ENCODE results near the gene SPRYD4.
"Not testable (repeated sequence)": the region's sequence is repeated elsewhere in the genome, so short reads cannot be mapped to it uniquely, and the experiment has no call there.

Gene SPRYD4

GRCh38 chr12:56510786-56511185, 42.4 kb downstream of the SPRYD4 start:
- H3K27me3 ChIP-seq = no peaks in the 10 kb centered on the region
- H3K36me3 ChIP-seq = no peaks in the 10 kb centered on the region
- no peaks in the 10 kb centered on the region for H3K4me1 ChIP-seq
- no peak for TF ChIP-seq Cebpa-rat (IDR thresholded peaks at IDR 0.05)
- H3K4me2 ChIP-seq = no peak overlapping the region
- H3K4me3 ChIP-seq = no peak overlapping the region
- H4K20me1 ChIP-seq = no peaks in the 10 kb centered on the region
- no peak overlapping the region for H3K27ac ChIP-seq
- H3K9ac ChIP-seq = no peak overlapping the region
- H3K9me3 ChIP-seq (replicated peaks in 1 of 11) = no peaks in the 10 kb centered on the region

- not testable (repeated sequence) for H3K9me3 ChIP-seq (replicated peaks in 1 of 11); H3K36me3 ChIP-seq; H3K27ac ChIP-seq; H3K4me2 ChIP-seq; H3K4me3 ChIP-seq; H3K9ac ChIP-seq; H4K20me1 ChIP-seq; H3K27me3 ChIP-seq
- peaks cover 0 to 12% (median 7%) of the 10 kb centered on the region in 10 experiments; a peak in 11 of 20 replicates for H3K4me1 ChIP-seq
Observed at GRCh38 chr12:56514014-56514318, 45.6 kb downstream of the SPRYD4 start.

- H3K36me3 ChIP-seq = no peaks in the 10 kb centered on the region
- no peak overlapping the region for H3K4me3 ChIP-seq
- no peaks in the 10 kb centered on the region for H4K20me1 ChIP-seq
- H3K27me3 ChIP-seq = no peaks in the 10 kb centered on the region
- no peak for TF ChIP-seq Cebpa-rat (IDR thresholded peaks at IDR 0.05)
- peak overlapping the region in 3 of 11 experiments; percentile 54 to 59 (median 56); a peak in 4 of 22 replicates for H3K4me2 ChIP-seq
- no peak overlapping the region for H3K9ac ChIP-seq
- no peak overlapping the region for H3K27ac ChIP-seq
- H3K9me3 ChIP-seq (replicated peaks in 1 of 11) = no peaks in the 10 kb centered on the region
- peaks cover 14 to 47% (median 30%) of the 10 kb centered on the region in 10 experiments for H3K4me1 ChIP-seq
Observed at GRCh38 chr12:56517854-56518253, 49.5 kb downstream of the SPRYD4 start.

- peaks cover 17 to 50% (median 34%) of the 10 kb centered on the region in 10 experiments for H3K4me1 ChIP-seq
Observed at GRCh38 chr12:56518570-56518969, 50.2 kb downstream of the SPRYD4 start.

GRCh38 chr12:56520048-56520447, 51.7 kb downstream of the SPRYD4 start:
- peak overlapping the region in 7 of 11 experiments; percentile 35 to 83 (median 74); a peak in 14 of 22 replicates for H3K4me2 ChIP-seq
- H4K20me1 ChIP-seq = no peaks in the 10 kb centered on the region
- H3K27me3 ChIP-seq = no peaks in the 10 kb centered on the region
- H3K4me3 ChIP-seq = no peak overlapping the region
- H3K27ac ChIP-seq = peak overlapping the region in 2 of 11 experiments; percentile 65 to 68; a peak in 2 of 22 replicates
- H3K4me1 ChIP-seq = peaks cover 17 to 58% (median 34%) of the 10 kb centered on the region in 10 experiments
- no peaks in the 10 kb centered on the region for H3K9me3 ChIP-seq (replicated peaks in 1 of 11)
- H3K36me3 ChIP-seq = no peaks in the 10 kb centered on the region
- H3K9ac ChIP-seq = 0 out of 22 replicates have a peak overlapping the region, but pooled peaks of 1 of the 11 experiments have one; percentile 5
- no peak for TF ChIP-seq Cebpa-rat (IDR thresholded peaks at IDR 0.05)

More at GRCh38 chr12:56518570-56518969, 50.2 kb downstream of the SPRYD4 start:
- TF ChIP-seq Cebpa-rat (IDR thresholded peaks at IDR 0.05) = no peak
- Histone ChIP-seq H3K9ac (no peak overlapping the region), H3K4me3 (no peak overlapping the region), H3K27me3 (no peaks in the 10 kb centered on the region), H4K20me1 (no peaks in the 10 kb centered on the region), H3K27ac (no peak overlapping the region), H3K36me3 (no peaks in the 10 kb centered on the region), H3K4me2 (peak overlapping the region in 6 of 11 experiments; percentile 17 to 59 (median 46); a peak in 10 of 22 replicates), H3K9me3 (replicated peaks in 1 of 11) (no peaks in the 10 kb centered on the region)

GRCh38 chr12:56520506-56520905, 52.1 kb downstream of the SPRYD4 start:
- TF ChIP-seq Cebpa-rat (IDR thresholded peaks at IDR 0.05) = no peak
- Histone ChIP-seq H3K9me3 (replicated peaks in 1 of 11) (no peaks in the 10 kb centered on the region), H3K4me1 (peaks cover 17 to 58% (median 34%) of the 10 kb centered on the region in 10 experiments), H3K4me3 (0 out of 20 replicates have a peak overlapping the region, but pooled peaks of 1 of the 10 experiments have one; percentile 57), H3K9ac (peak overlapping the region in 3 of 11 experiments; percentile 5 to 74 (median 70); a peak in 1 of 22 replicates), H3K27ac (peak overlapping the region in 5 of 11 experiments; percentile 61 to 73 (median 68); a peak in 8 of 22 replicates), H3K4me2 (peak overlapping the region in 7 of 11 experiments; percentile 35 to 83 (median 74); a peak in 12 of 22 replicates), H3K36me3 (no peaks in the 10 kb centered on the region), H4K20me1 (no peaks in the 10 kb centered on the region), H3K27me3 (no peaks in the 10 kb centered on the region)

GRCh38 chr12:56521209-56521589, 52.8 kb downstream of the SPRYD4 start:
- Histone ChIP-seq H3K9me3 (replicated peaks in 1 of 11) (no peaks in the 10 kb centered on the region), H3K4me2 (peak overlapping the region; percentile 52 to 83 (median 74)), H3K36me3 (no peaks in the 10 kb centered on the region), H3K4me1 (peaks cover 17 to 58% (median 34%) of the 10 kb centered on the region in 10 experiments), H3K9ac (peak overlapping the region; percentile 60 to 80 (median 71)), H3K27ac (peak overlapping the region in 9 of 11 experiments; percentile 52 to 73 (median 61); a peak in 16 of 22 replicates), H3K4me3 (peak overlapping the region; percentile 56 to 72 (median 60)), H3K27me3 (no peaks in the 10 kb centered on the region), H4K20me1 (no peaks in the 10 kb centered on the region)
- TF ChIP-seq Cebpa-rat (IDR thresholded peaks at IDR 0.05) = no peak

- Histone ChIP-seq H3K9ac (peak within 1 kb of the TSS; percentile 60 to 80 (median 74)), H4K20me1 (no peaks in the 10 kb centered on the region), H3K36me3 (no peaks in the 10 kb centered on the region), H3K27ac (peak within 1 kb of the TSS in 10 of 11 experiments; percentile 52 to 73 (median 60); a peak in 19 of 22 replicates), H3K27me3 (no peaks in the 10 kb centered on the region), H3K4me2 (peak within 1 kb of the TSS; percentile 52 to 86 (median 74)), H3K4me3 (peak within 1 kb of the TSS; percentile 56 to 72 (median 60)), H3K4me1 (peaks cover 17 to 58% (median 34%) of the 10 kb centered on the region in 10 experiments), H3K9me3 (replicated peaks in 1 of 11) (no peaks in the 10 kb centered on the region)
- TF ChIP-seq Cebpa-rat (IDR thresholded peaks at IDR 0.05) = no peak
Observed at GRCh38 chr12:56521590-56522371, 53.4 kb downstream of the SPRYD4 start, which contains the start of gene RBMS2. Gene RBMS2 (plus strand): TSS chr12:56521820. CDS start chr12:56522024, 204 bp downstream.

GRCh38 chr12:56522411-56523193, 54.2 kb downstream of the SPRYD4 start:
- Histone ChIP-seq H3K27me3 (no peaks in the 10 kb centered on the region), H3K36me3 (no peaks in the 10 kb centered on the region), H4K20me1 (no peaks in the 10 kb centered on the region), H3K4me2 (peak overlapping the region; percentile 52 to 86 (median 74)), H3K4me1 (peaks cover 17 to 58% (median 34%) of the 10 kb centered on the region in 10 experiments), H3K4me3 (peak overlapping the region; percentile 56 to 72 (median 60)), H3K9me3 (replicated peaks in 1 of 11) (no peaks in the 10 kb centered on the region), H3K9ac (peak overlapping the region; percentile 60 to 80 (median 74); a peak in 20 of 22 replicates), H3K27ac (peak overlapping the region in 8 of 11 experiments; percentile 38 to 73 (median 62); a peak in 13 of 22 replicates)
- no peak for TF ChIP-seq Cebpa-rat (IDR thresholded peaks at IDR 0.05)

All from BLaER1 treated with 17β-estradiol and CSF1 and Interleukin-3, amounts not matched to agents 10 nM and 100 nM (cell line).